T follicular helper cell (primary cell): Measurements from ENCODE around the gene ATRAID.
A peak's percentile ranks its signal among the peaks of the same experiment; 100 is the strongest.
"Not testable (repeated sequence)": the region's sequence is repeated elsewhere in the genome, so short reads cannot be mapped to it uniquely, and the experiment has no call there.

ENCODE experiments used
- DNase-seq: peaks from one replicate; pipeline ENCODE4 v3.0.0-alpha.2; 2020; ENCODE audit warnings: low read depth
- total RNA-seq, 2 experiments: gene quantifications; one replicate each; lab custom pipeline; 2026; lab: John Stamatoyannopoulos, UW

Gene ATRAID, protein sequence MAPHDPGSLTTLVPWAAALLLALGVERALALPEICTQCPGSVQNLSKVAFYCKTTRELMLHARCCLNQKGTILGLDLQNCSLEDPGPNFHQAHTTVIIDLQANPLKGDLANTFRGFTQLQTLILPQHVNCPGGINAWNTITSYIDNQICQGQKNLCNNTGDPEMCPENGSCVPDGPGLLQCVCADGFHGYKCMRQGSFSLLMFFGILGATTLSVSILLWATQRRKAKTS
- total RNA-seq, result 61.5 to 73.1 reads per million in 2 experiments

DNA sequence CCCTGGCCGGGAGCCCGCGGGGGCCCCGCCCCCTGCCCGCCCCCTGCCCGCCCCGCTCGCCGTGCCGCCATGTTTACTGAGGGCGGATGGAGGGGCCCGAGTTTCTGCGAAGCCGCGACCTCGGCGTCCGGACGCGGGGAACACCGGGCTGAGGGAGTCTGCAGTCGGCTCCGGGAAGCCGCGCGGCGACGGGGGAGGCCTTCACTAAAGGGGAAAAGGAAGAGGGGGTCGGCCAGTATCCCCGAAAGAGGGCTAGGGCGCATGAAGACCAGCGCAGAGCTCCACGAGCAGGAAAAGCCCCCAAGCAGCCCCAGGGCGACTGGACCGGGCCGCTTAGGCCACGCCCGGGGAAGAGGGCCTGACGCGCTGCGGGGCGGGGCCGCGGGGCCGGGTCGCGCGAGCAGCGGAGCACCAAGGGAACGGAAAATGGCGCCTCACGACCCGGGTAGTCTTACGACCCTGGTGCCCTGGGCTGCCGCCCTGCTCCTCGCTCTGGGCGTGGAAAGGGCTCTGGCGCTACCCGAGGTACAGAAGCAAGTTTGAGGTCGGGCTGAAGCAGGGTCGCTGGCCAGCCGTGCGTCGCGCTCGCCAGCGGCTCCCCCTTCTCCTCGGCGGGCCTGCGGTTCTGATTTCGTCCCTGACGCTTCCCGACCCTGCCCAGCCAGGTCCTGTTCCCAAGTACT is at the start of gene ATRAID, which contains the start of gene SLC5A6:
Gene ATRAID (plus strand): TSS at position 99 of the 683 bp plus-strand sequence. CDS start 328 bp downstream, at position 427.
Gene SLC5A6 (minus strand): TSS at position 326 of the 683 bp plus-strand sequence. CDS start 4,618 bp downstream, outside the sequence.
- DNase-seq, result peak; percentile 81

DNA sequence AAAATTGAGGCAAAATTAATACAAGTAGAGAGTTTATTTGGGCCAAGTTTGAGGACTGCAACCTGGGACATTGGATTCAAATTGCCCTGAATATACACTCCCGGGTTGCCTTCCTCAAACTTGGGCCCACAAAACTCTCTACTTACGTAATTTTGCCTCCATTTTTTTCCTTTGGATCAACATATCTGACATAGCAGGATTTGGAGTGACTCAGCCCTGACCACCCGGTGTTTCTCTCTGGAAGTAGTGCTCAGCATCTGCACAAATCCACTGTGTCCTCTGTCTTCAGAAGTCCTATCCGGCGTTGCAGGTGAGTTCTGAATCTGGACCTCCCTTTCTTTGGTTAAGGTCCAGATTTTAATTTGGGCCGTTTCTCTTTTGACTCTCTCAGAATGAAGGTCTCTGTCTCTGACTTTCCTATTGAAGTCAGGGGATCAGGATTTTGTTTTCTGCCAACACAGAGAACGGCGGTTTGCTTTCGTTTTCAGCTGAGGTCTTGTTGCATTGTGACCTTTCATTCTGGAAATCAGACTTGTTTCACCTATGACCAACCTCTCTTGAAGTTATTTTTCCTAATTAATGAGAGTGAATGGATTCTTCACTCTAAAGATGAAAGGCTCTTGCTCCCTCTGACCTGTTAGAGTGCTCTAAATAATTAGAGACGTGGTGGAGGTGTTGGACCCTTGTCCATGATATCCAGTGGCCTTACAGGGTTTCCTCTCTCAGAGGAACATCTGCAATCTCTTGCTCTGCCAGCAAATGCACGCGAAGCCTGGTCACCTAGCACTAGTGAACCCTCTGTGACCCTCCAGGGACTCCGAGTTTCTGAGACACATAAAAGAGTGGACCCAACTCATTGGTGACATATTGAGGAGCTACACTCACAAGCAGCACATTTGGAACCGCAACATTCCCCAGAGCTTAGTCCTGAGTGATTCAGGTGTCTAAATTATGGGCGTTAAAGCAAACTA is 49.4 kb upstream of the ATRAID start:
- no peak for DNase-seq

GRCh38 chr2:27164960-27165763 is 46.7 kb upstream of the ATRAID start:
- DNase-seq, result no peak

DNA sequence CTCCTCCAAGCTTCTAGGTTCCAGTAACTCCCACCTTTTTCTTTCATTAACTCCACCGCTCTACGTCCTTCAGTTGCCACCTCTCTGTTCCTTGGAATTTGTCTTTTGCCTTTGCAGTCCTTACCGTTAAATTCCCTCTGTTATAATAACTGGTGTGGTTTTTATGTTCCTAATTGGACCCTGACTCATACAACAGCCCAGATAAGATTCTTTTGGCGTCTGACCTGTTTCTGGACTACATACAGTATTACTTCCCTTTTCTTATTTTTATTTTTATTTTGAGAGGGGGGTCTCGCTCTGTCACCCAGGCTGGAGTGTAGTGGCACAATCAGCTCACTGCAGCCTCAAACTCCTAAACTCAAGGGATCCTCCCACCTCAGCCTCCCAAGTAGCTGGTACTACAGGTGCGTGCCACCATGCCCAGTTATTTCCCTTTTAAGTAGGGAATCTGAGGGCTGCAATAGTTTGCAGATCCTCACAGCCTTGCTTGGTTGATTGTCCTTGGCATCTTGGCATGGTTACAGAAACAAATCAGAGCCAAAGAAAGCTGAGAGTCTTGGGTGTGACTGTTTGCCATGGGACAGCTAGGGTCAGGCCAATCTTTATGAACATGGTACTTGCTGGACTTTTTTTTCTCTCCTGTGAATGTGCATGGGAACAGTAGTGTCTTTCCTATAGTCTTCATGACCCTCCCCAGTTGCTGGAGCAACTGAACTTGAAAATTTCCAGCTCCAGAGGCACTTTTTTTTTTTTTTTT is 41.1 kb upstream of the ATRAID start:
- DNase-seq, result no peak

- DNase-seq, result no peak
Measured at GRCh38 chr2:27171351-27171848, 40.4 kb upstream of the ATRAID start.

- DNase-seq, result no peak
Measured at GRCh38 chr2:27174638-27175037, 37.2 kb upstream of the ATRAID start.

- no peak for DNase-seq
Measured at GRCh38 chr2:27175330-27175729, 36.5 kb upstream of the ATRAID start.

- not testable (repeated sequence) for DNase-seq
Measured at GRCh38 chr2:27175781-27176180, 36.1 kb upstream of the ATRAID start.

DNA sequence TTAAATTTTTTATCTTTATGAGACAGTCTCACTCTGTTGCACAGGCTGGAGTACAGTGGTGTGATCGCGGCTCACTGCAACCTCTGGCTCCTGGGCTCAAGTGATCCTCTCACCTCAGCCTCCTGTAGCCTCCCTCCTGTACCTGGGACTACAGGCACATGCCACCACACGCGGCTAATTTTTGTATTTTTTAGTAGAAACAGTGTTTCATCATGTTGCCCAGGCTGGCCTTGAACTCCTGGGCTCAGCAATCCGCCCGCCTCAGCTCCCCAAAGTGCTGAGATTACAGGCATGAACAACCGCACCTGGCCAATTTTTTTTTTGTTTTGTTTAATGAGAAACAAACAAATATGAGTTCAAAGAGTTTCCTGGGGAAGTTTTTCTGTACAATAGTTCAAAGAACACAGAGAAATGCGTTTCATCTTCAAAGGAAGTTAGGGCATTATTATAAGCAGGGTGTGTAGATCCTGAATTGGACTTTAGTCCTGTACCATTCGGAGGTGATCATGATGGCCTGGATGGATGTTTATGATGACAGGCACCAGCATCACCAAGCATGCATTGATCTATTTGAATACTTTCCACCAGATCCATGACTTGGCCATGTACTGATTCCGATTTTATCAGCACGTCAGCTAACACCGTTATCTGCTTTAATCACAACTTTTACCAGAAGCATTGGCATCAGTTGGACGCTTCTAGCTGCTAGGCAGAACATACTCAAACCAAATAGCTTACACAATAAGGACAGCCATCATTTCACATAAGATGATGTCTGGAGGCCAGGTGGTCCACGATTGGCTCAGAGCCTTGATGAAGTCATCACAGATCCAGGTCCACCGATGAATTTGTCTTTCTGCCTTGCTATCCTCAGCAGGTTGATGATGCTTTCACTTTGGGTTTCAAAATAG is 34.1 kb upstream of the ATRAID start:
- no peak for DNase-seq

DNA sequence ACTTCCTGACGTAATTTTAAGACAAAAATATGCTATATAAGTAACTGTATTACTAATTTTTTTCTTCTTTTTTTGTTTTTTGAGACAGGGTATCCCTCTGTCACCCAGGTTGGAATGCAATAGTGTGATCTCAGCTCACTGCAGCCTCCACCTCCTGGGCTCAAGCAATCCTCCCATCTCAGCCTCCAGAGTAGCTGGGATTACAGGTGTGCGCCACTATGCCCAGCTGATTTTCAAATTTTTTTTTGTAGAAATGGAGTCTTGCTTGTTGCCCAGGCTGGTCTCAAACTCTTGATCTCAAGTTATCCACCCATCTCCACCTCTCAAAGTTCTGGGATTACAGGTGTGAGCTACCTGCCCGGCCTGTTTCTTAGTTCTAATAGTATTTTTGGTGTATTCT is 33.4 kb upstream of the ATRAID start:
- no peak for DNase-seq

DNA sequence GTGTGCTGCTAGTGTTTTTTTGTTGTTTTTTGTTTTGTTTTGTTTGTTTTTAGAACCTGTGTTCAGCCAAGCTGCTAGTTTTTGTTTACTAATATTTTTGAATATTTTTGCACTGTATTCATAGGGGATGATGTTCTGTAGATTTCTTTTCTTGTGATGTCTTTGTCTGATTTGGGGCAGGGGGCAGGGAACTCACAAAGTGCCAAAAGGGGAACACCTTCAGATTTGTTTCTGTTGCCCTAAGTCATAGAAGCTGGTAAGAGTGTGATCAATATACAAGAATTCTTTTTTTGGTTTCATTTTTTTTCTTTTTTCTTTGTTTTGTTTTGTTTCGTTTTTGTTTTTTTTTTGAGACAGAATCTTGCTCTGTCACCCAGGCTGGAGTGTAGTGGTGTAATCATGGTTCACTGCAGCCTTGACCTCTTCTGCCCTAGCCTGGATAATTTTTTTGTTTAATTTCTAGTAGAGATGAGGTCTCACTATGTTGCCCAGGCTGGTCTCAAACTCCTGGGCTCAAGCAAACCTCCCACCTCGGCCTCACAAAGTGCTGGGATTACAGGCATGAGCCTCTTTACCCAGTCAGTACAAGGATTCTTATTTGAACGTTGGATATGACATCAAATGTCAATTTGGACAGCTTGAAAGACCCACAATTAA is 32.4 kb upstream of the ATRAID start:
- no peak for DNase-seq

DNA sequence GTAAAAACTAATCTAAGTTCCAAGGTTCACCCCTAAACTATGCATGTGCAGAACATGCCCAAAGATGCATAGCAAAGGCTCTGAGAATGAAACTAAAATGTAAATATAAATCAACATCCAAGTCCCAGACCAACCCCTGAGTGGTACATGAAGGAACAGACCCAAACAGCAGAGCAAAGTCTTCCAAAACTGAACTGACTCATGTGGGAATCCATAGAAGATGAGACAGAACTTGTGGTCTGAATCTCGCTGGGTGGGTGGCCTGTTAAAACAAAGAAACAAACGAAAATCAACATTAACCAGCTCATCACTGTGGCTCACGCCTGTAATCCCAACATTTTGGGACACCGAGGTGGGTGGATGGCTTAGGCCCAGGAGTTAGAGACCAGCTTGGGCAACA is 29.5 kb upstream of the ATRAID start:
- DNase-seq, result no peak

- DNase-seq, result no peak
Measured at GRCh38 chr2:27184115-27184514, 27.7 kb upstream of the ATRAID start.

- no peak for DNase-seq
Measured at GRCh38 chr2:27185331-27186026, 26.4 kb upstream of the ATRAID start.

GRCh38 chr2:27186613-27187345 is 25.1 kb upstream of the ATRAID start:
- no peak for DNase-seq

- no peak for DNase-seq
Measured at GRCh38 chr2:27189989-27190388, 21.9 kb upstream of the ATRAID start.

GRCh38 chr2:27191070-27191829 is 20.6 kb upstream of the ATRAID start:
- peak; percentile 24 for DNase-seq
